Medulla oblongata (tissue), 1 donor: ENCODE measurements around the gene C12orf57.
"Not testable (repeated sequence)": the region's sequence is repeated elsewhere in the genome, so short reads cannot be mapped to it uniquely, and the experiment has no call there.

Experiments
- DNase-seq: peaks from one replicate; pipeline ENCODE4 v3.0.0-alpha.2; 2015; ENCODE audit errors: extremely low spot score

The C12orf57 gene

DNA sequence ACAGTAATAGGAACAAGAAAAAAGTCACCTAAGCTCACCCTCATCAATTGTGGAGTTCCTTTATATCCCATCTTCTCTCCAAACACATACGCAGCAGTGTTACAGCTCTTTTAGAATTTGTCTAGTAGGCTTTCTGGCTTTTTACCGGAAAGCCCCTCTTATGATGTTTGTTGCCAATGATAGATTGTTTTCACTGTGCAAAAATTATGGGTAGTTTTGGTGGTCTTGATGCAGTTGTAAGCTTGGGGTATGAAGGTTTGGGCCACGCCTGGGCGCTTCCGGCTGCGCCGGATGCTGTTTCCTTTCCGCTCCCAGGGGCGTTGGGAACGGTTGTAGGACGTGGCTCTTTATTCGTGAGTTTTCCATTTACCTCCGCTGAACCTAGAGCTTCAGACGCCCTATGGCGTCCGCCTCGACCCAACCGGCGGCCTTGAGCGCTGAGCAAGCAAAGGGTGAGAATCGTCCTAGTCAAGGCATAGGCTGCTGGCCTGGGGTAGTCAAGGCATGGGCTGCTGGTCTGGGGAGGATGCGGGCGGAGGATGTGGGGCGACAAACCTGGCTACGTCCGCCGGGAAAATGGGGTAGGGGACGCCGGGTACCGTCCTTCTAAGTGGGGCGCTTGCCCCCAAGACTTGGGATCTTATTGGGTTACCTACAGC is at the start of gene C12orf57, which contains the start of gene RNU7-1:
TSS of gene C12orf57 (plus strand) at position 301 of the 659 bp plus-strand sequence. CDS start at position 401, 100 bp downstream.
TSS of gene RNU7-1 (plus strand) at position 95 of the 659 bp plus-strand sequence.
- no peak for DNase-seq

DNA sequence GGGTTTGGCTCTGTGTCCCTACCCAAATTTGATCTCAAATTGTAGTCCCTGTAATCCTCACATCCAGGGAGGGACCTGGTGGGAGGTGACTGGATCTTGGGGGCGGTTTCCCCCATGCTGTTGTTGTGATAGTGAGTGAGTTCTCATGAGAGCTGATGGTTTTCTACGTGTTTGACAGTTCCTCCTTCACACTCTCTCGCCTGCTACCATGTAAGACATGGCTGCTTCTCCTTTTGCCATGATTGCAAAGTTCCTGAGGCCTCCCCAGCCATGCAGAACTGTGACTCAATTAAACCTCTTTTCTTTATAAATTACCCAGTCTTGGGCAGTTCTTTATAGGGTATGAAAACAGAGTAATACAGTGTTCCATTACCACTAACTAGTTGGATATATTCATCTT is 49.5 kb upstream of the C12orf57 start:
- DNase-seq: no peak

DNA sequence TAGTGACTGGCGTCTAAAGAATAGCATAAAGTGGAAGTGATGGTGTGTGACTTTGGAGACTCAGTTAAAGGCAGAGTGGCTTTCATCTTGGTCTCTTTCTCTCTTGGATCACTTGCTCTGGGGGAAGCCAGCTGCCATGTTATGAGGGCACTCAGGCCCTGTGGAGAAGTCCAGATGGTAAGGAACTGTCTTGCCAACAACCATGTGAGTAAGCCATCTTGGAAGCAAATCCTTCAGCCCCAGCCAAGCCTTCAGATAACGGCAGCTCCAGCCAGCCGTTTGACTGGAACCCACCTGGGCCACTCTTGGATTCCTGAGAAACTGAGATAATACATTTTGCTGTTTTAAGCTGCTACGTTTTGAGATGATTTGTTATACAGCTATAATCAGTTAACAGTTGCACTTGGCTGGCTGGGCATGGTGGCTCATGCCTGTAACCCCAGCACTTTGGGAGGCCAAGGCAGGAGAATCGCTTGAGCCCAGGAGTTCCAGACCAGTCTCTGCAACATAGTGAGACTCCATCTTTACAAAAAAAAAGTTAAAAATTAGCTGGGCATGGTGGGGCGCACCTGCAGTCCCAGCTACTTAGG is 46.9 kb upstream of the C12orf57 start:
- DNase-seq: no peak

DNA sequence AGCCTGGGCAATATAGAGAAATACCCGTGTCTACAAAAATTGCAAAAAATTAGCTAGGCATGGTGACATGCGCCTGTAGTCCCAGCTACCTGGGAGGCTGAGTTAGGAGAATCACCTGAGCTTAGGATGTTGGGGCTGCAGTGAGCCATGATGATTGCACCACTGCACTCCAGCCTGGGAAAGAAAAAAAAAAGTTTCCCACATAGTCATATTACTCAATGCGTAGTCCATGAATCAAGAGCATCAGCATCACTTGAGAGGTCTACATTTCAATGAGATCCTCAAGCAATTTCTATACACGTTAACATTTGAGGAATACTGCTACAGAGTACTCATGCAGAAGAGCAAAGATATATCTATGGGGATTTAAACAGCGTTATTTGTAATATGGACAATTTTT is 44.4 kb upstream of the C12orf57 start:
- DNase-seq: no peak

GRCh38 chr12:6899837-6900519 is 43.8 kb upstream of the C12orf57 start:
- DNase-seq: peak; percentile 90

DNA sequence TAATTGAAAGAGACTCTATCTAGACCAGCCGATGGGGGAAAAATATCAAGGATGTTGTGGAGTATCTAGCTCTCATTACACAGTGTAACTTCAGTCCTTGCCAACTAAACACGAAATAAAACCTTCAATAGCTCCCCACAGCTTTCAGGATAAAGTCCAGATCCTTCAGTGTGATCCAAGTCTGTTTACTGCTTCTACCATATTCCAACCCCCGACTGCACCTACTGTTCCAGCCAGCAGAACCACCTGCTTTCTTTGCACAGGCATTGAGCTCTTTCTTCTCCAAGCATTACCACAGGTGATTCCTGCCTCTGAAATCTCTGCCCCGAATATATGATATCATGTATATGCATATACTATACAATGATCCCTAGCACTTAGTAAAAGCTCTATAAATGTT is 41.4 kb upstream of the C12orf57 start:
- no peak for DNase-seq

DNA sequence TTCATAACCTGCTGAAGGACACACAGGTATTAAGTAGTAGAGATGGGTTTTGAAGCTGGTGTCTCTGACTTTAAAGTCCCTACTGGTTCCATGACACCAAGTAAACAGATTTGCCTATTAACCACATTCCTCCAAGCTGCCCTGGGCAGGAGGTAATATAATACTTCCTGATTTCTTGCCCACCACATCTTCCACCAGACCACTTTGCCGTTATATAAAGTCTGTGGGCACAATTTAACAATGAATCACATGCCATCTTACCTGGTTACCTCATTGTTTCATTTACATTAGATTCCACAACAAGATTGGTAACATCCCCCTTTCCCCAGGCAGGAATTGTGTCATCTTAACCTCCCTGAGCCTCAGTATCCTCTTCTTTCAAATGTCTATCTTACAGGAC is 40.1 kb upstream of the C12orf57 start:
- no peak for DNase-seq

GRCh38 chr12:6904280-6905276 is 39.2 kb upstream of the C12orf57 start, which contains the start of gene LRRC23:
TSS of gene LRRC23 (plus strand) at chr12:6904822. CDS start at chr12:6905634, 812 bp downstream.
- peak; percentile 98 for DNase-seq

DNA sequence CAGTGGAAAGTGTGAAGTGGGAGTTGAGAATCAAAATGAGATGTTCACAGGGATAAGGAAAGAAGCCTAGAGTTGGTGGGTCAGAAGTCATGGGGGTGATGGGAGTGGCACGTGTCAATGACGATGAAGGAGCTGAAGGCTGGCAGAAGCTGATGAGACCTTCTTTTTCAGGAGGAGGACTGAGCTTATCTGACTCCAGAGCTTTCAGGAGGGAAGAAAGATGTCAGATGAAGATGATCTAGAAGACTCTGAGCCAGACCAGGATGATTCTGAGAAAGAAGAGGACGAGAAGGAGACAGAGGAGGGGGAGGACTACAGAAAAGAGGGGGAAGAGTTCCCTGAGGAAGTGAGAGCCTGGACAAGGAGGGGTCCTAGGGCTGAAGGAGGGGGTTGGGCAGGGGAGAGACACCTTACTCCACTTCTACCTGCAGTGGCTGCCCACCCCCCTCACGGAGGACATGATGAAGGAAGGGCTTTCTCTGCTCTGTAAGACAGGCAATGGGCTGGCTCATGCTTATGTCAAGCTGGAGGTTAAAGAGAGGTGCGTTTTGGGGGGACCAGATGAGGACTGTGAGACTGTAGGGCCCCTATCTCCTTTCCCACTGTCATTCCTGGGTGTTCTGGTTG is 38.3 kb upstream of the C12orf57 start:
- DNase-seq: no peak

DNA sequence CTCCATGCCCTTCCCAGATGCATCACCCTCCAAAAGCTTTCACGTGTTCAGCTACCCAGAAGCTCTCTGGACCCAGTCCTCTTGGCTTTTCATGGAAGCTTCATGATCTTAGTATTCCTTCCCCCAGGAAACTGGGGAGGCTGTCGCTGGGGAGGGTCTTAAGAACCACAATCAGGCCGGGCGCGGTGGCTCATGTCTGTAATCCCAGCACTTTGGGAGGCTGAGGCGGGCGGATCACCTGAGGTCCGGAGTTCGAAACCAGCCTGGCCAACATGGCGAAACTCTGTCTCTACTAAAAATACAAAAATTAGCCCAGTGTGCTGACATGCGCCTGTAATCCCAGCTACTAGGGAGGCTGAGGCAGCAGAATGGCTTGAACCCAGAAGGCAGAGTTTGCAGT is 35.7 kb upstream of the C12orf57 start:
- DNase-seq: not testable (repeated sequence)

DNA sequence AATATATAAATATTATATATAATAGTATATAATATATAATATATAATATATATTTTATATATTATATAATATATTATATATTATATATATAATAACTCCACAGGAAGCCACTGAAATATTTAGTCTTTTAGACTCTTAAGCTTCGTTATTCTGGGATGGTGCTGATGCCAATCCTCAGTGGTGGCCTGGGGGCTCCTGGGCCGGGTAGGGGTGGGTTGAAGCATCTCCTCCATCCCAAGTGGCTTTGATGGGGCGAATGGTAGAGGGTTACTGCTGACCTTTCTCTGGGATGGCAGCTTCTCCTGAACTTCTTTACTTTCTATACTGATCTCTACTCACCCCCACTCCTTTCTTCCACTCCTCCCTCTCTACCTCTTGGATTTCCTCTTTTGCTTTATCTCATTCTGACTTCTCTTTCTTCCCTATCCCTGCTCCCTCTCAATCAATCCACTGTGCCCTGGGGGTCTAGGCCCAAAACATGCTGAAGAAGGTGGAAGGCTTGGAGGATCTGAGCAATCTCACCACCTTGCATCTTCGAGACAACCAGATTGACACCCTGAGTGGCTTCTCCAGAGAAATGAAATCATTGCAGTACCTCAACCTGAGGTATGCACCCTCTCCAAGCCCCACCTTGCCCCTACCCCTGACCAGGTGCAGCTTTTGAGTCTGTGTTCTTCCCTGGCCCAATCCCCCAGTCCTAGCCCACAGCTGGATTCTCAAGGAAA is 34.2 kb upstream of the C12orf57 start:
- DNase-seq: no peak

GRCh38 chr12:6912164-6912935 is 31.5 kb upstream of the C12orf57 start:
- no peak for DNase-seq

- DNase-seq: peak; percentile 83
These were observed 29.4 kb upstream of the C12orf57 start, which contains the start of gene ENO2 for GRCh38 chr12:6914246-6914946. TSS of gene ENO2 (plus strand) at chr12:6914580. CDS start at chr12:6915833, 1,253 bp downstream.

GRCh38 chr12:6914947-6915788 is 28.7 kb upstream of the C12orf57 start:
- no peak for DNase-seq

GRCh38 chr12:6915789-6916285 is 28.0 kb upstream of the C12orf57 start:
- no peak for DNase-seq

DNA sequence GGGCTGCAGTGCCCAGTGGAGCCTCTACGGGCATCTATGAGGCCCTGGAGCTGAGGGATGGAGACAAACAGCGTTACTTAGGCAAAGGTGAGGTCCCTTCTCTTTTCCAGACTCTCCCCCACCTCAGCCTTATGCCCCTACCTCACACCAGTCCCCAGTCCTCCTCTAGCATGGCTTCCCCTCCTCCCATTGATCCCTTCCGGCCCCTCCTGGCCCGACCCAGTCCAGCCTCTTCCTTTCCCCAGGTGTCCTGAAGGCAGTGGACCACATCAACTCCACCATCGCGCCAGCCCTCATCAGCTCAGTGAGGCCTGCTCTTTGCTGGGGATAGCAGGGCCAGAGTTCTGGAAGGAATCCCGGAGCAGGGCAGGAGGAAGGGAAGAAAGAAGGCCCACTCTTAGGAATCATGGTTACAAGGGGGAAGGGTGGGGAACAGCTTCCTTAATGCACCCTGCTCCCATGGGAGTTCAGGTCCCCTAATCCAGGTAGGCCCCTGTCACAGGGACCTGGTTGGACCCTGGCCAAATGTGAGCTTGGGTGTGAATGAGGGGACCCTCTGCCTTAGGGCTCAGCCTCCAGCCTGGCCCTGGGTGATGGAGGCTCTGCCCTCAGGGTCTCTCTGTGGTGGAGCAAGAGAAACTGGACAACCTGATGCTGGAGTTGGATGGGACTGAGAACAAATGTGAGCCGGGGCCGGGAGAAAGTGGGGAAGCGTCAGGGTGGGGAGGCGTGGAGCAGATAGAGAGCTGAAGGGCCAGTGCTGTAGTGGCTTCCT is 27.2 kb upstream of the C12orf57 start:
- DNase-seq: no peak
